WTC11 (cell line): Measurements from ENCODE around the gene AGBL5. TPM values are rescaled to one million over a fixed set of nuclear protein-coding genes. Genes with fewer than 3 reads are reported as not detected.

ENCODE experiments used
- ATAC-seq: fragments of 200-7000 bp; cut with Tn5 transposase; 2 replicates; pipeline ENCODE4 v1.10.0; 2021; ENCODE audit warnings: mild to moderate bottlenecking, moderate library complexity
- CTCF ChIA-PET: fragments of 300-600 bp; sonication (Branson Sonifier 250); formaldehyde crosslinking; loops from one replicate; lab custom pipeline; 2021; ENCODE audit warnings: antibody characterized with exemption; lab: Charles Lee
- POLR2A ChIA-PET: fragments of 350-600 bp; sonication (Branson Sonifier 250); formaldehyde crosslinking; loops from one replicate; lab custom pipeline; 2021; ENCODE audit warnings: antibody characterized with exemption; lab: Charles Lee
- DNase-seq: peaks from one replicate; pipeline ENCODE4 v3.0.0; 2021; ENCODE audit warnings: low spot score
- H3K27ac Mint-ChIP-seq: 2 replicates; pipeline ENCODE4 v1.8.0; 2021; ENCODE audit warnings: mixed read lengths
- H3K27me3 Mint-ChIP-seq: 2 replicates; pipeline ENCODE4 v1.8.0; 2021; ENCODE audit warnings: low read depth, mild to moderate bottlenecking, moderate library complexity, mixed read lengths
- H3K36me3 Mint-ChIP-seq: 2 replicates; pipeline ENCODE4 v1.8.0; 2021; ENCODE audit warnings: mixed read lengths
- H3K4me1 Mint-ChIP-seq: 2 replicates; pipeline ENCODE4 v1.8.0; 2022; ENCODE audit warnings: mixed read lengths
- H3K4me3 Mint-ChIP-seq: 2 replicates; pipeline ENCODE4 v1.8.0; 2021; ENCODE audit warnings: mild to moderate bottlenecking, moderate library complexity, mixed read lengths
- H3K9me3 Mint-ChIP-seq: 2 replicates; pipeline ENCODE4 v1.8.0; 2021; ENCODE audit warnings: mixed read lengths
- CREM ChIP-seq: sonication (generic); formaldehyde crosslinking; IDR thresholded peaks from 2 replicates; pipeline ENCODE4 v1.8.1; 2022; ENCODE audit warnings: mild to moderate bottlenecking, missing genetic modification reagents, moderate library complexity
- JAZF1 ChIP-seq: fragments of 250-450 bp; sonication (Bioruptor Pico); IDR thresholded peaks from 2 replicates; pipeline ENCODE4 v1.9.0; 2021; ENCODE audit warnings: moderate library complexity, mild to moderate bottlenecking, inconsistent platforms
- JUN ChIP-seq: sonication (generic); formaldehyde crosslinking; IDR thresholded peaks from 2 replicates; pipeline ENCODE4 v1.8.0; 2023; ENCODE audit warnings: mild to moderate bottlenecking, missing genetic modification reagents
- NR2C2 ChIP-seq: sonication (generic); formaldehyde crosslinking; IDR thresholded peaks from 2 replicates; pipeline ENCODE4 v1.8.0; 2022; ENCODE audit warnings: mild to moderate bottlenecking, missing genetic modification reagents
- SMAD3 ChIP-seq: sonication (generic); formaldehyde crosslinking; IDR thresholded peaks from 2 replicates; pipeline ENCODE4 v1.8.0; 2022; ENCODE audit warnings: missing genetic modification reagents, mild to moderate bottlenecking, borderline replicate concordance
- SOX15 ChIP-seq: fragments of 250-450 bp; sonication (Bioruptor Pico); IDR thresholded peaks from 2 replicates; pipeline ENCODE4 v1.9.0; 2021; ENCODE audit warnings: mild to moderate bottlenecking
- ZBTB21 ChIP-seq: sonication (generic); formaldehyde crosslinking; IDR thresholded peaks from 2 replicates; pipeline ENCODE4 v1.8.1; 2023; ENCODE audit warnings: mild to moderate bottlenecking, missing genetic modification reagents, borderline replicate concordance
- ZNF671 ChIP-seq: fragments of 250-450 bp; sonication (Bioruptor Pico); IDR thresholded peaks from 2 replicates; pipeline ENCODE4 v1.8.0; 2021; ENCODE audit warnings: mild to moderate bottlenecking
- total RNA-seq: library from RNA; stranded (reverse); gene quantifications from 3 replicates; pipeline ENCODE4 v1.2.3, GENCODE V29; 2021
- TF ChIP-seq, protein P1 (sequence below): fragments of 250-450 bp; sonication (Bioruptor Pico); IDR thresholded peaks from 2 replicates; pipeline ENCODE4 v1.9.0; 2021; ENCODE audit warnings: mild to moderate bottlenecking, borderline replicate concordance
- TF ChIP-seq, protein P2 (sequence below): sonication (generic); formaldehyde crosslinking; IDR thresholded peaks from 2 replicates; pipeline ENCODE4 v1.8.0; 2022; ENCODE audit warnings: mild to moderate bottlenecking, missing genetic modification reagents
- TF ChIP-seq, protein P3 (sequence below): fragments of 250-450 bp; sonication (Bioruptor Pico); IDR thresholded peaks from 2 replicates; pipeline ENCODE4 v1.8.0; 2021; ENCODE audit warnings: mild to moderate bottlenecking
- TF ChIP-seq, protein P4 (sequence below): sonication (generic); formaldehyde crosslinking; IDR thresholded peaks from 2 replicates; pipeline ENCODE4 v1.8.1; 2022; ENCODE audit warnings: missing genetic modification reagents, borderline replicate concordance
- TF ChIP-seq, protein P5 (sequence below): sonication (generic); formaldehyde crosslinking; IDR thresholded peaks from 2 replicates; pipeline ENCODE4 v1.8.1; 2023; ENCODE audit warnings: mild to moderate bottlenecking, moderate library complexity, missing genetic modification reagents
- TF ChIP-seq, protein P6 (sequence below): sonication (generic); formaldehyde crosslinking; IDR thresholded peaks from 2 replicates; pipeline ENCODE4 v1.8.0; 2022; ENCODE audit warnings: mild to moderate bottlenecking, missing genetic modification reagents
- TF ChIP-seq, protein P7 (sequence below): sonication (generic); formaldehyde crosslinking; IDR thresholded peaks from 2 replicates; pipeline ENCODE4 v1.8.1; 2023; ENCODE audit warnings: mild to moderate bottlenecking, missing genetic modification reagents
- TF ChIP-seq, protein P8 (sequence below): sonication (generic); formaldehyde crosslinking; IDR thresholded peaks from 2 replicates; pipeline ENCODE4 v1.8.0; 2023; ENCODE audit warnings: missing genetic modification reagents
- TF ChIP-seq, protein P9 (sequence below): fragments of 250-450 bp; sonication (Bioruptor Pico); IDR thresholded peaks from 2 replicates; pipeline ENCODE4 v1.9.0; 2021; ENCODE audit warnings: mild to moderate bottlenecking
- TF ChIP-seq, protein P10 (sequence below): sonication (generic); formaldehyde crosslinking; IDR thresholded peaks from 2 replicates; pipeline ENCODE4 v1.8.1; 2023; ENCODE audit warnings: mild to moderate bottlenecking, missing genetic modification reagents
- TF ChIP-seq, protein P11 (sequence below): sonication (generic); formaldehyde crosslinking; IDR thresholded peaks from 2 replicates; pipeline ENCODE4 v1.8.1; 2022; ENCODE audit warnings: low read depth, mild to moderate bottlenecking, moderate library complexity, missing genetic modification reagents, borderline replicate concordance

AGBL5 gene
- total RNA-seq, 1 experiment from 2014 or later, result 43.0 TPM

DNA sequence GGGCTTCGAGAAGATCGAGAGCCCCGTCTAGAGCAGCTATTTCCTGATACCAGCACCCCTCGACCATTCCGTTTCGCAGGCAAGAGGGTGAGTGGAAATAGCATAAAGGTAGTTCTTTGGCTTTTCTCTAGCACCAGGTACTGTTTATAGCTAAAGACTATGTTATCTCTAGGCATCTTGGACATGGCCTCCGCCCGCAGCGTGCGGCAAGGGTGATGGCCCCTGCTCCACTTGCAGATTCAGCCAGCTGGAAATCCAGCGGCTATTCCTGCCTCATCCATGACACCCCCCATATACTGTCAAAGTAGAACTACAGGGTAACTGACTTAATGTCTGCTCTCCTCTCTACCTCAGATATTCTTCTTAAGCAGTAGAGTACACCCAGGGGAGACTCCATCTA, 3.3 kb downstream of the AGBL5 start (continued):
- TF ChIP-seq, protein P1, sequence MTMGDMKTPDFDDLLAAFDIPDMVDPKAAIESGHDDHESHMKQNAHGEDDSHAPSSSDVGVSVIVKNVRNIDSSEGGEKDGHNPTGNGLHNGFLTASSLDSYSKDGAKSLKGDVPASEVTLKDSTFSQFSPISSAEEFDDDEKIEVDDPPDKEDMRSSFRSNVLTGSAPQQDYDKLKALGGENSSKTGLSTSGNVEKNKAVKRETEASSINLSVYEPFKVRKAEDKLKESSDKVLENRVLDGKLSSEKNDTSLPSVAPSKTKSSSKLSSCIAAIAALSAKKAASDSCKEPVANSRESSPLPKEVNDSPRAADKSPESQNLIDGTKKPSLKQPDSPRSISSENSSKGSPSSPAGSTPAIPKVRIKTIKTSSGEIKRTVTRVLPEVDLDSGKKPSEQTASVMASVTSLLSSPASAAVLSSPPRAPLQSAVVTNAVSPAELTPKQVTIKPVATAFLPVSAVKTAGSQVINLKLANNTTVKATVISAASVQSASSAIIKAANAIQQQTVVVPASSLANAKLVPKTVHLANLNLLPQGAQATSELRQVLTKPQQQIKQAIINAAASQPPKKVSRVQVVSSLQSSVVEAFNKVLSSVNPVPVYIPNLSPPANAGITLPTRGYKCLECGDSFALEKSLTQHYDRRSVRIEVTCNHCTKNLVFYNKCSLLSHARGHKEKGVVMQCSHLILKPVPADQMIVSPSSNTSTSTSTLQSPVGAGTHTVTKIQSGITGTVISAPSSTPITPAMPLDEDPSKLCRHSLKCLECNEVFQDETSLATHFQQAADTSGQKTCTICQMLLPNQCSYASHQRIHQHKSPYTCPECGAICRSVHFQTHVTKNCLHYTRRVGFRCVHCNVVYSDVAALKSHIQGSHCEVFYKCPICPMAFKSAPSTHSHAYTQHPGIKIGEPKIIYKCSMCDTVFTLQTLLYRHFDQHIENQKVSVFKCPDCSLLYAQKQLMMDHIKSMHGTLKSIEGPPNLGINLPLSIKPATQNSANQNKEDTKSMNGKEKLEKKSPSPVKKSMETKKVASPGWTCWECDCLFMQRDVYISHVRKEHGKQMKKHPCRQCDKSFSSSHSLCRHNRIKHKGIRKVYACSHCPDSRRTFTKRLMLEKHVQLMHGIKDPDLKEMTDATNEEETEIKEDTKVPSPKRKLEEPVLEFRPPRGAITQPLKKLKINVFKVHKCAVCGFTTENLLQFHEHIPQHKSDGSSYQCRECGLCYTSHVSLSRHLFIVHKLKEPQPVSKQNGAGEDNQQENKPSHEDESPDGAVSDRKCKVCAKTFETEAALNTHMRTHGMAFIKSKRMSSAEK, result no peak
- TF ChIP-seq, protein P2, sequence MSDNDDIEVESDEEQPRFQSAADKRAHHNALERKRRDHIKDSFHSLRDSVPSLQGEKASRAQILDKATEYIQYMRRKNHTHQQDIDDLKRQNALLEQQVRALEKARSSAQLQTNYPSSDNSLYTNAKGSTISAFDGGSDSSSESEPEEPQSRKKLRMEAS (CRISPR knock-in tag), result no peak

DNA sequence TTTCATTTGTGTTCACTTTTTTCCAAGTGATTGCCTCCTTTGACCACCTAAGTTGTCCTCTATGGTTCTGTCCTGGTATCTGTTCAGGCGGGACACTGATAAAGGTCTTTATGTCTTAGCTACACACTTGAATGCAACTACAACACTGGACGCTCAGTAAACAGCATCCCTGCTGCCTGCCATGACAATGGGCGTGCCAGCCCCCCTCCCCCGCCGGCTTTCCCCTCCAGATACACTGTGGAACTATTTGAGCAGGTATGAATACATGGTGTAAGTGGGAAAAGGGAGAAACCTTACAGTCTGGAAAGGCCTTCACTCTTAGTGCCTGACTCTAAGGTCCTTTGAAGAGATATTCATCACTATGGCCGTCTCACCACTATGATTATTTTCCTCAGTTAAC, 5.7 kb downstream of the AGBL5 start:
- no peak for ATAC-seq
- peaks cover 29% of the 10 kb centered on the region for H3K36me3 Mint-ChIP-seq
- POLR2A ChIA-PET, result no interaction called here
- no peaks in the 10 kb centered on the region for H3K9me3 Mint-ChIP-seq
- H3K27me3 Mint-ChIP-seq, result no peaks in the 10 kb centered on the region
- TF ChIP-seq, protein P3, sequence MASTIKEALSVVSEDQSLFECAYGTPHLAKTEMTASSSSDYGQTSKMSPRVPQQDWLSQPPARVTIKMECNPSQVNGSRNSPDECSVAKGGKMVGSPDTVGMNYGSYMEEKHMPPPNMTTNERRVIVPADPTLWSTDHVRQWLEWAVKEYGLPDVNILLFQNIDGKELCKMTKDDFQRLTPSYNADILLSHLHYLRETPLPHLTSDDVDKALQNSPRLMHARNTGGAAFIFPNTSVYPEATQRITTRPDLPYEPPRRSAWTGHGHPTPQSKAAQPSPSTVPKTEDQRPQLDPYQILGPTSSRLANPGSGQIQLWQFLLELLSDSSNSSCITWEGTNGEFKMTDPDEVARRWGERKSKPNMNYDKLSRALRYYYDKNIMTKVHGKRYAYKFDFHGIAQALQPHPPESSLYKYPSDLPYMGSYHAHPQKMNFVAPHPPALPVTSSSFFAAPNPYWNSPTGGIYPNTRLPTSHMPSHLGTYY (CRISPR knock-in tag), result no peak
- no peak for TF ChIP-seq SOX15 (CRISPR knock-in tag)
- no peak for TF ChIP-seq ZNF671 (CRISPR knock-in tag)
- TF ChIP-seq, protein P4, sequence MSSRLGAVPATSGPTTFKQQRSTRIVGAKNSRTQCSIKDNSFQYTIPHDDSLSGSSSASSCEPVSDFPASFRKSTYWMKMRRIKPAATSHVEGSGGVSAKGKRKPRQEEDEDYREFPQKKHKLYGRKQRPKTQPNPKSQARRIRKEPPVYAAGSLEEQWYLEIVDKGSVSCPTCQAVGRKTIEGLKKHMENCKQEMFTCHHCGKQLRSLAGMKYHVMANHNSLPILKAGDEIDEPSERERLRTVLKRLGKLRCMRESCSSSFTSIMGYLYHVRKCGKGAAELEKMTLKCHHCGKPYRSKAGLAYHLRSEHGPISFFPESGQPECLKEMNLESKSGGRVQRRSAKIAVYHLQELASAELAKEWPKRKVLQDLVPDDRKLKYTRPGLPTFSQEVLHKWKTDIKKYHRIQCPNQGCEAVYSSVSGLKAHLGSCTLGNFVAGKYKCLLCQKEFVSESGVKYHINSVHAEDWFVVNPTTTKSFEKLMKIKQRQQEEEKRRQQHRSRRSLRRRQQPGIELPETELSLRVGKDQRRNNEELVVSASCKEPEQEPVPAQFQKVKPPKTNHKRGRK (CRISPR knock-in tag), result no peak
- TF ChIP-seq, protein P5, sequence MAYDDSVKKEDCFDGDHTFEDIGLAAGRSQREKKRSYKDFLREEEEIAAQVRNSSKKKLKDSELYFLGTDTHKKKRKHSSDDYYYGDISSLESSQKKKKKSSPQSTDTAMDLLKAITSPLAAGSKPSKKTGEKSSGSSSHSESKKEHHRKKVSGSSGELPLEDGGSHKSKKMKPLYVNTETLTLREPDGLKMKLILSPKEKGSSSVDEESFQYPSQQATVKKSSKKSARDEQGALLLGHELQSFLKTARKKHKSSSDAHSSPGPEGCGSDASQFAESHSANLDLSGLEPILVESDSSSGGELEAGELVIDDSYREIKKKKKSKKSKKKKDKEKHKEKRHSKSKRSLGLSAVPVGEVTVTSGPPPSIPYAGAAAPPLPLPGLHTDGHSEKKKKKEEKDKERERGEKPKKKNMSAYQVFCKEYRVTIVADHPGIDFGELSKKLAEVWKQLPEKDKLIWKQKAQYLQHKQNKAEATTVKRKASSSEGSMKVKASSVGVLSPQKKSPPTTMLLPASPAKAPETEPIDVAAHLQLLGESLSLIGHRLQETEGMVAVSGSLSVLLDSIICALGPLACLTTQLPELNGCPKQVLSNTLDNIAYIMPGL (CRISPR knock-in tag), result no peak
- TF ChIP-seq, protein P6, sequence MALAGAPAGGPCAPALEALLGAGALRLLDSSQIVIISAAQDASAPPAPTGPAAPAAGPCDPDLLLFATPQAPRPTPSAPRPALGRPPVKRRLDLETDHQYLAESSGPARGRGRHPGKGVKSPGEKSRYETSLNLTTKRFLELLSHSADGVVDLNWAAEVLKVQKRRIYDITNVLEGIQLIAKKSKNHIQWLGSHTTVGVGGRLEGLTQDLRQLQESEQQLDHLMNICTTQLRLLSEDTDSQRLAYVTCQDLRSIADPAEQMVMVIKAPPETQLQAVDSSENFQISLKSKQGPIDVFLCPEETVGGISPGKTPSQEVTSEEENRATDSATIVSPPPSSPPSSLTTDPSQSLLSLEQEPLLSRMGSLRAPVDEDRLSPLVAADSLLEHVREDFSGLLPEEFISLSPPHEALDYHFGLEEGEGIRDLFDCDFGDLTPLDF, result no peak
- TF ChIP-seq JAZF1 (CRISPR knock-in tag), result no peak
- no peak for TF ChIP-seq ZBTB21
- no peak for TF ChIP-seq SMAD3 (CRISPR knock-in tag)
- TF ChIP-seq, protein P7, sequence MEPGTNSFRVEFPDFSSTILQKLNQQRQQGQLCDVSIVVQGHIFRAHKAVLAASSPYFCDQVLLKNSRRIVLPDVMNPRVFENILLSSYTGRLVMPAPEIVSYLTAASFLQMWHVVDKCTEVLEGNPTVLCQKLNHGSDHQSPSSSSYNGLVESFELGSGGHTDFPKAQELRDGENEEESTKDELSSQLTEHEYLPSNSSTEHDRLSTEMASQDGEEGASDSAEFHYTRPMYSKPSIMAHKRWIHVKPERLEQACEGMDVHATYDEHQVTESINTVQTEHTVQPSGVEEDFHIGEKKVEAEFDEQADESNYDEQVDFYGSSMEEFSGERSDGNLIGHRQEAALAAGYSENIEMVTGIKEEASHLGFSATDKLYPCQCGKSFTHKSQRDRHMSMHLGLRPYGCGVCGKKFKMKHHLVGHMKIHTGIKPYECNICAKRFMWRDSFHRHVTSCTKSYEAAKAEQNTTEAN (CRISPR knock-in tag), result no peak
- TF ChIP-seq, protein P8, sequence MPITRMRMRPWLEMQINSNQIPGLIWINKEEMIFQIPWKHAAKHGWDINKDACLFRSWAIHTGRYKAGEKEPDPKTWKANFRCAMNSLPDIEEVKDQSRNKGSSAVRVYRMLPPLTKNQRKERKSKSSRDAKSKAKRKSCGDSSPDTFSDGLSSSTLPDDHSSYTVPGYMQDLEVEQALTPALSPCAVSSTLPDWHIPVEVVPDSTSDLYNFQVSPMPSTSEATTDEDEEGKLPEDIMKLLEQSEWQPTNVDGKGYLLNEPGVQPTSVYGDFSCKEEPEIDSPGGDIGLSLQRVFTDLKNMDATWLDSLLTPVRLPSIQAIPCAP (CRISPR knock-in tag), result no peak
- no peak for TF ChIP-seq CREM (CRISPR knock-in tag)
- no peak for TF ChIP-seq JUN (CRISPR knock-in tag)
- TF ChIP-seq NR2C2 (CRISPR knock-in tag), result no peak
- TF ChIP-seq, protein P9, sequence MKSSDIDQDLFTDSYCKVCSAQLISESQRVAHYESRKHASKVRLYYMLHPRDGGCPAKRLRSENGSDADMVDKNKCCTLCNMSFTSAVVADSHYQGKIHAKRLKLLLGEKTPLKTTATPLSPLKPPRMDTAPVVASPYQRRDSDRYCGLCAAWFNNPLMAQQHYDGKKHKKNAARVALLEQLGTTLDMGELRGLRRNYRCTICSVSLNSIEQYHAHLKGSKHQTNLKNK, result no peak
- TF ChIP-seq, protein P10, sequence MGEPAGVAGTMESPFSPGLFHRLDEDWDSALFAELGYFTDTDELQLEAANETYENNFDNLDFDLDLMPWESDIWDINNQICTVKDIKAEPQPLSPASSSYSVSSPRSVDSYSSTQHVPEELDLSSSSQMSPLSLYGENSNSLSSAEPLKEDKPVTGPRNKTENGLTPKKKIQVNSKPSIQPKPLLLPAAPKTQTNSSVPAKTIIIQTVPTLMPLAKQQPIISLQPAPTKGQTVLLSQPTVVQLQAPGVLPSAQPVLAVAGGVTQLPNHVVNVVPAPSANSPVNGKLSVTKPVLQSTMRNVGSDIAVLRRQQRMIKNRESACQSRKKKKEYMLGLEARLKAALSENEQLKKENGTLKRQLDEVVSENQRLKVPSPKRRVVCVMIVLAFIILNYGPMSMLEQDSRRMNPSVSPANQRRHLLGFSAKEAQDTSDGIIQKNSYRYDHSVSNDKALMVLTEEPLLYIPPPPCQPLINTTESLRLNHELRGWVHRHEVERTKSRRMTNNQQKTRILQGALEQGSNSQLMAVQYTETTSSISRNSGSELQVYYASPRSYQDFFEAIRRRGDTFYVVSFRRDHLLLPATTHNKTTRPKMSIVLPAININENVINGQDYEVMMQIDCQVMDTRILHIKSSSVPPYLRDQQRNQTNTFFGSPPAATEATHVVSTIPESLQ (CRISPR knock-in tag), result no peak
- TF ChIP-seq, protein P11, sequence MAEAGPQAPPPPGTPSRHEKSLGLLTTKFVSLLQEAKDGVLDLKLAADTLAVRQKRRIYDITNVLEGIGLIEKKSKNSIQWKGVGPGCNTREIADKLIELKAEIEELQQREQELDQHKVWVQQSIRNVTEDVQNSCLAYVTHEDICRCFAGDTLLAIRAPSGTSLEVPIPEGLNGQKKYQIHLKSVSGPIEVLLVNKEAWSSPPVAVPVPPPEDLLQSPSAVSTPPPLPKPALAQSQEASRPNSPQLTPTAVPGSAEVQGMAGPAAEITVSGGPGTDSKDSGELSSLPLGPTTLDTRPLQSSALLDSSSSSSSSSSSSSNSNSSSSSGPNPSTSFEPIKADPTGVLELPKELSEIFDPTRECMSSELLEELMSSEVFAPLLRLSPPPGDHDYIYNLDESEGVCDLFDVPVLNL (CRISPR knock-in tag), result no peak
- CTCF ChIA-PET, result no interaction called here
- no peak for DNase-seq
- H3K4me1 Mint-ChIP-seq, result peaks cover 3% of the 10 kb centered on the region
- no peak overlapping the region for H3K27ac Mint-ChIP-seq
- no peak overlapping the region for H3K4me3 Mint-ChIP-seq
